Forelimb muscle (tissue), 1 donor: ENCODE data around the gene CD4. TPM values are rescaled to one million over a fixed set of nuclear protein-coding genes. Genes with fewer than 3 reads are reported as not detected.
"Not testable (repeated sequence)": the region's sequence is repeated elsewhere in the genome, so short reads cannot be mapped to it uniquely, and the experiment has no call there.

Source experiments
- DNase-seq: peaks from one replicate; pipeline ENCODE4 v3.0.0-alpha.2; 2013; ENCODE audit warnings: low read depth
- polyA plus RNA-seq: library from polyadenylated mRNA; unstranded; fragments of 120-200 nt; gene quantifications from one replicate; pipeline ENCODE4 v1.2.1, GENCODE V29; 2013; ENCODE audit not compliant: insufficient read length

The CD4 gene
- polyA plus RNA-seq, 1 donor = 5.6 TPM

DNA sequence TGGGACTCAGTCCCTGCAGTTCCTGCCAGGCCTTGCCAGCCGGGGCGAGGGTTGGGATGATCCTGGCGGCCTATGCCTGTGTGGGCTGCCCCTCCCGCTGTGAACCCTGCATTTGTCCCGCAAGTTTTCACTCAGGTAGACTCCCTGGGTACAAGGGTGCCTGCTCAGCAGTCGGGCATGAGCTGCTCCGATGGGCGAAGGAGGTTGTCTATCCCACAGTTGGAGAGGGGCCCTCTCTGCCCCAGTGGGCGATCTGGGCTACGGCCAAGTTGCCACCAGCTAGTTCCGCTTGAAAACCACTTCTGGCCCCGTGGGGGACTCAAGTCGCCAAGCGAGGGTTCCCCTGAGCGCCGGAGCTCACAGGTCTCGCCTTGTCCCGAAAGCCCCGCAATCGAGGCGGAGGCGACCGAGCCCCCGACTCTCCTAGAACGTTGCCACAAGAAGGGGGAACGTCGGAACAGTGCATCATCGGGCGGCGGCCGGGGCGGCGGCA lies 77.6 kb downstream of the CD4 start:
- DNase-seq = no peak

DNA sequence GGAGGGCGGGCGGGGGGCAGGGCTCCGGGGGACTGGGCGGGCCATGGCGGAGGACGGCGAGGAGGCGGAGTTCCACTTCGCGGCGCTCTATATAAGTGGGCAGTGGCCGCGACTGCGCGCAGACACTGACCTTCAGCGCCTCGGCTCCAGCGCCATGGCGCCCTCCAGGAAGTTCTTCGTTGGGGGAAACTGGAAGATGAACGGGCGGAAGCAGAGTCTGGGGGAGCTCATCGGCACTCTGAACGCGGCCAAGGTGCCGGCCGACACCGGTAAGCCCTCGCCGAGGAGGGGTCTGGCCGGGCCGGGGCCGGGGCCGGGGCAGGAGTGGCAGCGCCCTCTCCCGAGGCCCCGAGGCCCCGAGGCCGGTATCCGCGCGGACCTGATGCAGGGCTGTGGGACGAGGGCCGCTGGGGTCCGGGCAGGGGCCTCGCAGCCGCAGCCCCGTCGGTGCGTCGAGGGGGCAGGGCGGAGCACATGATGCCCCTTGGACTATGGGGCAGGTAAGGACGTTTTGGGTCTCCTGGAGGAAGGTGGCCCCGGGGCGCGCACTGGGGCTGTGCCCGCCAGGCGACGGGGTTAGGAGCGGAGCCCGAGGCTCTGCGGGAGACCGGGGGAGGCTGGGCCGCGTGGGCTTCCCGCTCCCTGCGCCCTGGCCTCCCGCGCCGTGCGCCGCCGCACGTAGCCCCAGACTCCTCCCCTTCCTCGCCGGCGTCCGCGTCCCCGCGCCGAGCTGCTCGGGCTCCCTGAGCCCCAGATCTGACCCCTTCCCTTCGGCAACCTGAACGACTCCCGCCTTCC lies 78.3 kb downstream of the CD4 start, which contains the start of gene TPI1:
Gene TPI1, plus strand, starts transcription at position 119 of the 798 bp plus-strand sequence. Its CDS starts 36 bp downstream, at position 155.
- no peak for DNase-seq

DNA sequence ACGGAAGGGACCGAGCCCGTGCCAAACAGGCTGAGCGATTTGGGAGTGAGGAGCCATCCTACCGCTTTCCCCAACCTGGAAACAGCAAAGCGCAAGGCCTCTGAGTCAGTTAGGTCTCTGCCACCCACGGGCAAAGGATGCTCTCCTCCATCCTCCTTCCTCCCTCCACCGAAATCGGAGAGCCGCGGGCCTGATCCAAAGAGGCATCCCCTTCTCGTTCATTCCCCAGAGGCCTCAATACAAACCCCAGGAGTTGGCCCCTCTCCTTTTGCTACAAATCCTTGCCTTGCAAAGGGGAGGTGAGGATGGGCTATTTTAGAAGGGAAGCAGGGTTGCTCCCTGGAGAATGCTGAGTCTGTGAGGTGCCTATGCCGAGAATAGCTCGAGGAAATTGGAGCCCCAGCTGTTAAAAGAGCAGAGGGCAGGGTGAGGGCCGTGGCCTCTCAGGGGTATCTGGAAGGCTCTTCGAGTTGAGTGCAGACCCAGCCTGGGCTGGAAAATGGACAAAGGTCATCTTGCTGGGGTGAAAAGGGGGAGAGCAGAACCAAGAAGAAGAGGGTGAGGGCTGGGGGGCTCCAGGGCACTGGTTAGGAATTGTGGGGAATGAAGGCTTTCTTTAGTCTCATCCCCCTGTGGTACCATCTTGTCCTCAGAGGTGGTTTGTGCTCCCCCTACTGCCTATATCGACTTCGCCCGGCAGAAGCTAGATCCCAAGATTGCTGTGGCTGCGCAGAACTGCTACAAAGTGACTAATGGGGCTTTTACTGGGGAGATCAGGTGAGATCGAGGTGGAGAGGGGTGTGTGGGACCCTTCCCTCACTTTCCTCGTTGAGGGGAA lies 79.1 kb downstream of the CD4 start:
- DNase-seq = no peak

DNA sequence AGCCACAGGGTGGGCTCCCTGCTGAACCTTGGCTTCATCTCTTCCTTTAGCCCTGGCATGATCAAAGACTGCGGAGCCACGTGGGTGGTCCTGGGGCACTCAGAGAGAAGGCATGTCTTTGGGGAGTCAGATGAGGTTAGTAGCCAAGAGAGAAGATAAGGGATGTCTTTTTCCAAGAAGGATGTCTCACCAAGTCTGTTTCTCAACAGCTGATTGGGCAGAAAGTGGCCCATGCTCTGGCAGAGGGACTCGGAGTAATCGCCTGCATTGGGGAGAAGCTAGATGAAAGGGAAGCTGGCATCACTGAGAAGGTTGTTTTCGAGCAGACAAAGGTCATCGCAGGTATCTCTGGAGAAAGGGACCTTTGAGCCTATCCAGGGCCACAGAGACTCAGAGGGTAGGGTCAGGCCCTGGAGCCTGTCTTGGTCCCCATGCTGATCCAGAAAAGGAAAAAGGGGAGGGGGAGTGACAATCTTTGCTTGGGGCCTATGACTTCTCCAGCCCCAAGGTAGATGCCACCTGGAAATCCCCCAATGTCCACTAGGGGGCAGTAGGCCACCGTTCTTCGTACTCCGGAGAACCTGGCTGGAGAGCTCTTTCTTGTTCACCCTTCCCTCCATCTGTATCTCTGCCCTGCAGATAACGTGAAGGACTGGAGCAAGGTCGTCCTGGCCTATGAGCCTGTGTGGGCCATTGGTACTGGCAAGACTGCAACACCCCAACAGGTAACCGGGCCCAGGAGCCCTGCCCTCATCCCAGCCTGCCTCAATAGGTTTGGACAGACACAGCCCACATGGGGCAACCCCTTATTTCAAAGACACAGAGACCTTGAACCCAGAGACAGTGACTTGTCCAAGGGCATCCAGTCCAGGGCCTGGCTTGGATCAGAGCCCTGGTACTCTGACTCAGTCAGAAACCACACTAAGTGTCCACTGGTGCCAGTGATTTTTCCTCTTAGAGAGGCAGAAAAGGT lies 80.0 kb downstream of the CD4 start:
- no peak for DNase-seq

DNA sequence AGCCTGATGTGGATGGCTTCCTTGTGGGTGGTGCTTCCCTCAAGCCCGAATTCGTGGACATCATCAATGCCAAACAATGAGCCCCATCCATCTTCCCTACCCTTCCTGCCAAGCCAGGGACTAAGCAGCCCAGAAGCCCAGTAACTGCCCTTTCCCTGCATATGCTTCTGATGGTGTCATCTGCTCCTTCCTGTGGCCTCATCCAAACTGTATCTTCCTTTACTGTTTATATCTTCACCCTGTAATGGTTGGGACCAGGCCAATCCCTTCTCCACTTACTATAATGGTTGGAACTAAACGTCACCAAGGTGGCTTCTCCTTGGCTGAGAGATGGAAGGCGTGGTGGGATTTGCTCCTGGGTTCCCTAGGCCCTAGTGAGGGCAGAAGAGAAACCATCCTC lies 81.0 kb downstream of the CD4 start:
- DNase-seq = not testable (repeated sequence)

Other genes with a start within 250 kb of the CD4 start
- gene IFFO1, start 233.5 kb upstream of the CD4 start, polyA plus RNA-seq = 34.7 TPM
- 26.0 TPM for gene NOP2, start 221.2 kb upstream of the CD4 start, polyA plus RNA-seq
- gene CHD4, start 182.1 kb upstream of the CD4 start, polyA plus RNA-seq = 158 TPM
- 1.1 TPM for gene LPAR5, start 153.6 kb upstream of the CD4 start, polyA plus RNA-seq
- 2.0 TPM for gene ACRBP, start 142.1 kb upstream of the CD4 start, polyA plus RNA-seq
- 46.6 TPM for gene ING4, start 126.4 kb upstream of the CD4 start, polyA plus RNA-seq
- gene ZNF384, start 100.2 kb upstream of the CD4 start, polyA plus RNA-seq = 47.0 TPM
- 3.2 TPM for gene PIANP, start 88.7 kb upstream of the CD4 start, polyA plus RNA-seq
- gene COPS7A, start 65.5 kb upstream of the CD4 start, polyA plus RNA-seq = 63.3 TPM
- gene MLF2, start 36.4 kb upstream of the CD4 start, polyA plus RNA-seq = 130 TPM
- gene PTMS, start 23.2 kb upstream of the CD4 start, polyA plus RNA-seq = 373 TPM
- 0.70 TPM for gene LAG3, start 17.0 kb upstream of the CD4 start, polyA plus RNA-seq
- gene GPR162, start 32.3 kb downstream of the CD4 start, polyA plus RNA-seq = 16.8 TPM
- 40.3 TPM for gene P3H3, start 38.9 kb downstream of the CD4 start, polyA plus RNA-seq
- 32.4 TPM for gene GNB3, start 51.4 kb downstream of the CD4 start, polyA plus RNA-seq
- gene CDCA3, start 61.8 kb downstream of the CD4 start, polyA plus RNA-seq = 17.5 TPM
- 62.2 TPM for gene USP5, start 62.6 kb downstream of the CD4 start, polyA plus RNA-seq
- gene TPI1, start 78.0 kb downstream of the CD4 start, polyA plus RNA-seq = 1,115 TPM
- gene SPSB2, start 83.8 kb downstream of the CD4 start, polyA plus RNA-seq = 8.9 TPM
- gene LRRC23, start 115.3 kb downstream of the CD4 start, polyA plus RNA-seq = 10.5 TPM
- 6.1 TPM for gene ENO2, start 125.1 kb downstream of the CD4 start, polyA plus RNA-seq
- gene ATN1, start 138.4 kb downstream of the CD4 start, polyA plus RNA-seq = 70.4 TPM
- gene RNU7-1, start 154.3 kb downstream of the CD4 start, polyA plus RNA-seq = not detected
- gene C12orf57, start 154.5 kb downstream of the CD4 start, polyA plus RNA-seq = 155 TPM
- 5.0 TPM for gene PTPN6, start 161.8 kb downstream of the CD4 start, polyA plus RNA-seq
- gene PHB2, start 181.1 kb downstream of the CD4 start, polyA plus RNA-seq = 304 TPM
- 28.8 TPM for gene EMG1, start 181.4 kb downstream of the CD4 start, polyA plus RNA-seq
- 20.1 TPM for gene LPCAT3, start 228.9 kb downstream of the CD4 start, polyA plus RNA-seq